ENCODE measurements around the gene CDC45.
A peak's percentile ranks its signal among the peaks of the same experiment; 100 is the strongest.
"Not testable (repeated sequence)": the region's sequence is repeated elsewhere in the genome, so short reads cannot be mapped to it uniquely, and the experiment has no call there.

The CDC45 gene

DNA sequence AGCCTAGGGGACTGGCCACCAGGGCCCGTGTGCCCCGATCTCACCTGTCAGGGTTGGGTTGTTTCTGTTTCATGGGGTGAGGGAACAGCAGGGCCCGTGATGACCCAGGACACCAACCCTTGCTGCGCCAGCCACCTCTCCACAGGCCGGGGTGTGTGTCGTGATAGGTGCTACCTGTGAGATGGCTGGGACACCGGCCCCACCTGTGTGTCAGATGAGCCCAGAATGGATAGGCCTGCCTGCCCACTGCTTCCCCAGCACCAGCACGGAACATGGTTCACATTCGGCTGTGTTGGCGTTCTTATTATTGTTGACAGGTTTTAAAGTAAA lies 37.4 kb downstream of the CDC45 start:
- no peak for DNase-seq

DNA sequence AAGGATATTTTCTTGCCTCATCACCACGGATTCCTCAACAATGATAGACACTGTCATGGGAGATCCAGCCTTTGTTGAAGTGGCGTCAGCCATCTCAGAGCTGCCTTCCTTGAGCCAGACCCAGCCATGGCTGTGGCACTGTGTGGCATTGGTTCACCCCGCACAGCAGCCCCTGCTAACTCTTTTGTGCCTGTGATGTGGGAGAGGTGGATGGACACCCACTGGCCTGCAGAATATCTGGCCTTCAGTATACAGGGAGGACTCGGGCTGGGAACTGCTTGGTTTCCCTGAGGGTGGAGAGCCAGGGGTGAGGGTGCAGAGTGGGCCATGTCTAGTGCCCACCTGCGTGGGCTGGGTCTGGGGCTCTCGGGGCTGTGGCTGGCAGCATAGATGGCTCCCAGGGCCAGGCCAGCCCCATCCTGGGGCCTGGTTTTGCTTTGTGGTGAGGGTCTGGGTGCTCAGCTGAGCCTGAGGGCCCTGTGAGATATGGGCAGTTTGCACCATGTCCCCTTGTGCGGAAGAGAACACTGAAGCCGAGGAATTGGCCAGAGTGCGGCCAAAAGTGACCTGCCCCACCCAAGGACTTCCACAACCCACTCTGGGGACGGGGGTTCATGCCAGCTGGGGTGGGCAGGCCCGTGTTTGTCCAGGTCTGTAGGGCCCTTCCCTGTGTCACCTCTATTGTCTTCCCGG lies 38.3 kb downstream of the CDC45 start:
- DNase-seq: no peak

DNA sequence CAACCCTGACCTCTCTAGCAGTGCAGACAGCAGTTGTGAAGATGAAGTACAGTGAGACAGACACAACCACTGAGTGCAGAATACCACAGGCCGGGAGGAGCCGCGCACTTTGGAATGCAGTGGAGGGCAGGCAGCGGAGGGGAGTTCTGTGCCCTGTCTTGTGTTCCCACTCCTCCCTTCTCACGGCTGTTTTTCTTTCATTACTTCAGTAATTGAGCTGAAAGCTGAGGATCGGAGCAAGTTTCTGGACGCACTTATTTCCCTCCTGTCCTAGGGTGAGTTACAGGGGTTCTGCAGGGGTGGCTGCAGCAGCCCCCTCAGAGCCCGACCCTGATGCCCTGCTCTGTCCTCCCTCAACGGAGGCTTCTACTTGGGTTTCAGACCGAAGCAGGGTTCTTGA lies 38.9 kb downstream of the CDC45 start:
- no peak for DNase-seq

DNA sequence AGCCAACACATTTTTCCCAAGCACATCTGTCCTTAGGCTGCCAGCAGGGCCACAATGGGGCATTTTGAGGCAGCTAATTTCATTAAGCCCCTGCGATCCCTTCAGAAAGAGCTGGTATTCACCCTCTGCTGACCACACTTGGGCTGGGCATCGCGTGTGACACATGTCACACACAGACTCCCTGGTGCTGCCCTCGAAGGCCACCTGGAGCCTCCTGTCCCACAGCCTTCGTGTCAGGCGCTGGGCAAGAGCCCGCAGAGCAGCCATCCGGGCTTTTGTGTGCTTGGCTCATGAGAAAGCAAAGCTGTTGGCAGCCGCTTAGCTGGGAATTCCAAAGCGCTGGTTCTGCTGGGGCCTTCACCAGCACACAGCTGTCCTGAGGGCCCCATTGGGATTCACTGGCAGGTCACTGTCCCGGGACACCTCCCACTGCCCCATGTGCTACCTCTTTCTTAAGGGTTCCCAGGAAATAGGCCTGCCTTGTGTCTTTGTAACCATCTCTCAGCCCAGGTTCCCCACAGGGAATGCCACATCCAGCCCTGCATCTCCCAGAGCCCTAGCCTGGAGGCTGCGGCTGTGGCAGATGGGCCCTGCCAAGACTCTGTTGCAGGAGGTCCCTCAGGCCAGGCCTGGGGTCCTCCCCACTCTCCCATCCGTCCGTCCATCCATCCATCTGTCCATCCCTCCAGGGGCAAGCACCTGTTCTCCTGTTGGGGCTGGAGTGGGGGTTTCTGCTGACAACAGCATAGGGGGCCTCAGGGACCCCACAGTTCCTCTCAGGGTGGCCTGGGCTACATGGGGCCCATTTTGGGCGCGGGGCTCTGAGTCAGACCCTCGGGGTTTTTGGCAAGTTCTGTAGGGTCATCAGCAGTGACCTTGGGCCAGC lies 39.6 kb downstream of the CDC45 start:
- DNase-seq: no peak

DNA sequence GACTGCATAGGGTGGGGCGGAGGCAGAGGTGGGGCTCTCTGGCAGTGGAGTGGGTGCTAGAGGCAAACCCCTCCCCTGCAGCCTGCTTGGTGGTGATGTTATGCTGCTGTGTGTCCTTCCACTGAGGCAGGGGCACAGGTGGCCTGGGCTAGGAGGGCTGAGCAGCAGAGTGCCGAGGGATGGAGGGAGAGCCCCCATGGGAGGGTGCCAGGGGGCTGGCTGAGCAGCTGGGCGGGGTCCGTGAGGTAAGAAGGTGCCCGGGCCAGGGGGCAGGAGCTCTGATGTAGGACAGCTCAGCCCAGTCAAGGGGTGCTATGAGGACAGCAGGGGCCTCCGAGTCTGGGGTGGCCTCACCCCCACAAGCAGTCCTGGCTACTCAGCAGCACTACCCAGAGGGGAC lies 40.3 kb downstream of the CDC45 start:
- no peak for DNase-seq

DNA sequence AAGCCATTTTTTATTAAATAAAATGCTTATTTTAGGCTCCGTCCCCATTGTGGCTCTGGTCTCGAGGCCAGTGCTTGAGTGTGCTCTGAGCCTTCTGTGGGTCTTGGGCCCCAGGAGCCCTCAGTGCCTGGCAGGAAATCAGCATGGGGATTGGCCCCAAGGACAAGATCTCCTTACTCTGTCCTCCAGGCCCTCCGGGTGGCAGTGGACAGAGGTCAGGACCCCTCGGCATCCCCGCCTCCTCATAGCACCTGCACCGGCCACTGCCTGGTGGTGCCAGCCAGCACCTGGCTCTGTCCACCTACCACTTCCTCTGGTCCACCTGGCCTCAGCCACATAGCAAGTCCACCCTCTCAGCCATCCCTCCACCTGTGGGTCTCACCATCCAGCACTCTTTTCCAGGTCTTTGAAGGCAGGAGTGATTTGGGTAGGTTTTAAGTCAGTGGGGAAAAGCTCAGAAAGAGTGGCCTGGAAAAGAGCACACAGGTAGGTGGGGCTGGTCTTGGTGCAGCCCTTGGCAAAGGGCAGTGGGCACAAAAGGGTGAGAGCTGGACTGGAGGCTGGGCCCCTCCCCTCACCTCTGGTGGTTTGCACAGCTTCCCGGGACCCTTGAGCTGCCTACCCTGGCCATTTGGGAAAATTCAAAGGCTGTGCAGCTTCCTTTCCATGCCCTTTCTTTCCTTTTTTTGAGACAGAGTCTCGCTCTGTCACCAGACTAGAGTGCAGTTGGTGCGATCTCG lies 41.0 kb downstream of the CDC45 start:
- no peak for DNase-seq

DNA sequence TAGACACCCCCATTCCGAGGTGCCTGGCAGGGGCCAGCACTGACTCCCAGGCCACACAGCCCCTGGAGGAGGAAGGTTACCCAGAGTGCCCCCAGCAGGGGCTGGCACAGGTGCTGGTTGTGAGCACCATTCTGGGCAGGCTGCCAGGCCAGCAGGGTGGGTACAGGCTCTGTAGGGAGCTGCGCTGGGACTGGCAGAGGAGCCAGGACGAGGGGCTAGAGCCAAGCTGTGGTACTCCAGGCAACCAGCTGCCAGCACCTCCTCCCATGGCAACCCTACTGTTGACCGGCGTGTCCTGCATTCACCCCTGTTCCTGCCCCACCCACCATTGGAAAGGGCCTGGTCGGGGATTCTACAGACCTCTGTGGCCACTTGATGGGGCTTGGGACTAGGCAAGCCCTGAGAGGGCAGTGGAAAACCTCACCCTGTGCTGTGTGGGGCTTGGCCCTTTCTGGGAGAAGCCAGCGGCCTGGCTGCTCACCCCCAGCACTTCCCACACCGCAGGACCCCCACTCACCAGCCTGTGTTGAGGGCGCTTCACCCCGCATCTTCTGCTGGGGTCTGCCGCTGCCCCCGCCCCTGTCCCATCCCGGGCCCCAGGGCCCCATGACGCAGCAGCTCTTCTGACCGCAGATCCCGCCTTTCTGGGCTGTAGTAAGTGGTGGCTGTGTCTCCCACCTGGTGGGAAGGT lies 42.6 kb downstream of the CDC45 start:
- DNase-seq: peak; percentile 10

DNA sequence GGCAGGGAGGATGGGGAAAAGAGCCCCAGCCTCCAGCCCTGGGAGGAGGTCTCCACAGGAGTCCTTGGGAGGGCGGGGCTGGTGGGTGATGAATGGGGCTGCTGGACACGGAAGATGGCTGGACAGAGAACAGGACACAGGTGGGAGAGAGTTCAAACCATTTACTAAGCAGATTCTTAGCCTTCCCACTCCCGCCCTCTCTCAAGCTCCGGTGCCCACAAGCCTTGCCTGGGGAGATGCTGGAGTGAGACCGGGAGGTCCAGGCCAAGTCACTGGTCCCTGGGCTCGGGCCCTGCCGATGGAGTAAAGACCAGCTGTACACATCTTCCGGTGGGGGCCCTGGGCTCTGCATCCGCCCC lies 43.1 kb downstream of the CDC45 start:
- DNase-seq: peak; percentile 32

DNA sequence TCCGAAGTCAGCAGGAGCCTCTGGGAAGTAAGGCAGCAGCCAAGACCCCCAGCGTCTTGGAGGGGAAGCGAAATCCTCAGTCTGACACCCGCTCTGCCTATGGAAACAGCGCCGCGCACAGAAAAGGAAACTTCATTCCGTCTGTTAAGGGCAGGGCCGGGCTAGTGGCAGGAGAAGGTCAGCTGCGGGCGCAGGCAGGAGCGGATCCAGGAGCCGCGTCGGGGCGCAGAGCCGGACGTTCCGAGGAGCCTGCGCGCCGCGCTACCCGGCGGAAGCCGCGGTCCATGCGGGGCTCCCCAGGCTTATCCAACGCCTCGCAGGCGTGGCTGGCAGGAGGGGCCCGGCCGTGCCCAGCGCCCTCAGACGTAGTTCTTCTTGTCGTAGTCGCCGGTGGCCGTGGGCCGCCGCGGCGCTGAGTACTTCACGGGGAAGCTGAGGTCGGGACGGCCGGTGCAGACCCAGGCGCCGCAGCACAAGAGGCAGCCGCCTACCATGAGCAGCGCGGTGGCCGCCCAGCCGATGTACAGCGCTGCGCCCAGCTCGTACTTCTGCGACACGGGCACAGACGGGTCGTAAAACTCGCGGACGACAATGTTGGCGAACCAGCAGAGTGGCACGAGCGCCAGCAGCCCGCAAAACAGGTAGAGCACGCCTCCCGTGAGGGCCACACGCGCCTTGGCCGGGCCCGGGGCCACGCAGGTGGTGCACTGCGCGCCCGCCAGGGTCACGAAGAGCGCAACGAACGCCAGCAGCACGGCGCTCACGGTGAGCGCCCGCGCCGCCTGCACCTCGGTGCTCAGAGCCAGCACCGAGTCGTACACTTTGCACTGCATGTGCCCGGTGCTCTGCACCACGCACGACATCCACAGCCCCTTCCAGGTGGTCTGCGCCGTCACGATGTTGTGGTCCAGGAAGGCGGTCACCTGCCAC lies 43.8 kb downstream of the CDC45 start:
- DNase-seq: peak; percentile 63

DNA sequence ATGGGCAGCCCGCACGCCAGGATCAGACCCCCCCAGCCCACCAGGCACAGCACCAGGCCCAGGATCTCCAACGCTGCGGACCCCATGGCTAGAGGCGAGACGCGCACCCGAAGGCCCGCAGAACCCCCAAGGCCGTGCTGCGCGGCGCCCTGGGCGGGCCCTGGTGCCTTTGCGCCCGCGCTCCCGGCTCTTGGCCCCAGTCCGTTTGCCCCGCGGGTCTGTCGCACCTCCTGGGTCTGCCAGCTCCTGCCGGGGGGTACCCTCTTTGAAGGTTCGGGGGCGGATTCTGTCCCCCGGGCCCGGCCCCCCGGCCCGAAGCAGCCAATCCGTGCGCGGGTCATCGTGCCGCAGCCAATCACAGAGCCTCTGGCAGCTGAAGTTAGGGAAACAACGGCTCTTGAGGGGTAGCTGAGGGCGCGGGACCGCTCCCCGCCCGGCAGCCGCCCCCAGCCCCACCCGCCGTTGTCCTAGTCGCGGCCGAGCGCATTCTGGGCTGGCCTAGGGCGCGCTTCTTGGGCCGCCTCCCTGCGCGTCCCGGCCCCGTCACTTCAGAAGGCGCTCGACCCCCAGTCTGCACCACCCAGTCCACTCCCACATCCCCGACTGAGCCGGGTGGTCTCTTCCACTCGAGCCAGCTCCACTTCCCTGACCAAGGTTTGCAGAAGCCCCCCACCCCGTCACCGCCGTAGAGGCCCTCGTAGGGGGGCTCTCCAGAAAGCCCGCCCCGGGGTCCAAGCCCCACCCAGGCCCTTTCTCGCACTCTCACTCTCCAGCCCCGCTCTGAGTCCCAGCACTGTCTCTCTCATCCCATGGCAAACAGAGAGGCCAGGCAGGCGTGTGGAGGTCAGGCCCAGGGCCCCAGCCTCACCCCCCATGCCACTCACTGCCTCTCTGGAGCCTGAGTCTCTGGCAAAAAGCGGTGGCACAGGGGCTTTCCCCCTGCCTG lies 44.7 kb downstream of the CDC45 start, which contains the start of gene CLDN5:
TSS of gene CLDN5 (minus strand) at position 241 of the 946 bp plus-strand sequence. CDS start at position 86, 155 bp downstream.
- DNase-seq: peak; percentile 22

DNA sequence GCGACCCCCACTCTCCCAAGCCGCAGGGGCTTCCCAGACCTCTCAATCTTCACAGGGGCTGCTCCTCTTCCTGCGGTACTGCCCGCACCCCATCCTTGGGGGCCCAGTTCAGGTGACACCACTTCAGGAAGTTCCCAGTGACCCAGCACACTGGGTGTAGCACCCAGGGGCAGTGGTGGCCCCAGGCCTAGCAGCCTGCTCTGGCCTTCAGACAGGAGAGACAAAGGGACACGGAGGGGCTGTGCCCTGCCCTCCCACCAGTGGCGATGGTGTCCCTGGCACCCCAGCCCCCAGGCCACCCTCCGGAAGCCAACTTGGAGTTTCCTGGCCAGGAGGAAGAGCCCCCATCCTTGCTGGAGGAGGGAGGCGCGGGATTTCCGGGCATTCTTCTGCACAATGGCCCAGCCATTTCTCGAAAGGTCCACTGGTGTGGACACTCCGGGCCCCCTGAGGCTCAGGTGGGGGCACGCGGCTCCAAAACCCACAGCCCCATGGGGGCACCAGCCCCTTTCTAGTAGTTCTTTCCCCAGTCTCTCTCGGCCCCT lies 45.5 kb downstream of the CDC45 start:
- DNase-seq: no peak

DNA sequence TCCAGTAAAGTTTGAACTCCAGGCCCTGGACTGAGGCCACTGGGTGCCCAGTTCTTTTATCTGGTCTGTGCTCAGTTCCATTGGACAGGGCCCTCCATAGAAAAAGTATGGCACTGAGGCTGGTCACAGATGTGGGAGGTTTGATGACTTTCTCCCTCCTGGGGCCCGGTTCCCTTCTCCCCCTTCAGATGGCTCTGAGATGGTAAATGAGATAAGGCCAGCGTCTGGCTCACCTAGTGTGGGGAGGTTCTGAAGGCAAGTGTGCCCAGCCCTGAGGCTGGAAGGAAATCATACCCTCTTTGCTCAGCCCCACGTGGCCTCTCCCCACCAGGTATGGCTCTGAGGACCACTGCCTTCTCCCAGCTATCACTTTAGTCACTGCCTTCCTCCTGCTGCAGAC lies 45.9 kb downstream of the CDC45 start:
- DNase-seq: no peak

DNA sequence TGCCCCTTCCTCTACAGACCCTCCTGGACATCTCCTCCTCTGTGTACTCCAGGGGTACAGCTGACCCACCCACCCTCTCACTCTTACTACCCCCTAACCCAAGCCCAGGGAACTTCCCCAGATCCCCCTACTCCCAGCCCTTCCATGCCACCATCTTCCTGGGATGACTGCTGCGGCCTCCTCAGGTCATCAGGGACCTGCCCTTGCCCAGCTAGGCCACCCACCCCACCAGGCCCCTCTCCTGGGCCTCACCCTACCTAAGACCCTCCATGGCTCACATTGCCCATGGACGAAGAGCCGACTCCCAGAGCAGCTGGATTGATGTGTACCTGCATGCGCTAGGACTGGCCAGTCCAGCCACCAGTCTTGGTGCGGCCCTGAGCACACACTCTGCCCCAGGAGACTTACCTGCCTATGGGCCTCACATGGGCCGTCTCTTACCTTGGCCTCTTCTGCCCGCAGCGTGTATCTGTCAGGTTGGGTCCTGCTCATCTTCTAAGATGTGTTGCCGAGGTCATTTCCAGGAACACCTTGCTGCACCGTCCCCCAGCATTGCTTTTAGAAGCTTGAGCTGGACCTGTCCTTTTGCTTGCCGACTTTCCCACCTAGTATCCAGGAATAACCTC lies 46.5 kb downstream of the CDC45 start:
- no peak for DNase-seq

DNA sequence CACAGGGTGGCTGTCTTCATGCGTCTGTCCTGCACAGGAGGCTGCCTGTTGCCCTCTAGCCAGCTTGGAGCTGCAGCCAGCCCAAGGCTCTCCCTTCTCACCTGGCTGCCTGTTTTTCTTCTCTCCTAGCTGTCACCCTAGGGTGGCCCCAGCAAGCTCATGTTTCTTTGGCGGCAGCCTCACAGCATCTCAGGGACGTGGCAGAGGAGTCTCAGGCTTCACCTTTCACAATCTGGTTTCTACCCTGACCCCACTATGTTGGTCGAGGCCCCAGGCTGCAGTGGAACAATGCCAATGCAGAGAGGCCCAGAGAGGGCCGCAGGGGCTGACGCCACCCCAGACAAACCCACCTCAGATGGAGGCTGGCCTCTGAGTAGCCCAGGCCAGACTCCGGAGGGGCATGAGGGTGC lies 47.0 kb downstream of the CDC45 start:
- no peak for DNase-seq

DNA sequence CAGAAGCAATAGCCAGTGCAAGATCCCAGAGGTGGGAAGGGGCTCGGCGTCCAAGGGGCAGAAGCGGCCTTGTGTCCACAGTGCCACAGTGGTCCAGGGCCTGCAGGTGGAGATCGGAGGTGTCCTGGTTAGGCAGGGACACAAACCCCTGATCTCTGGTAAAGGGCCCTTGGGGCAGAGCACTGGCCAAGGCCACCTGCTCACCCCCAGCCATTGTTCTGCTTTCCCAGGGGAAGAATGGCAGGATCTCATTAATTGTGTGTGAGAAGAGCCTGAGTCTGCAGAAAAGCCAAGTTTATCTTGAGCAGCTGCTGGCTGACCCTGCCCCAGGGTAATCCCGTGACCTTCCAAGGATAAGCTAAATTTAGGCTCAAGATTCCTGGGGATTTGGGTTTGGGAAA lies 47.6 kb downstream of the CDC45 start:
- no peak for DNase-seq

DNA sequence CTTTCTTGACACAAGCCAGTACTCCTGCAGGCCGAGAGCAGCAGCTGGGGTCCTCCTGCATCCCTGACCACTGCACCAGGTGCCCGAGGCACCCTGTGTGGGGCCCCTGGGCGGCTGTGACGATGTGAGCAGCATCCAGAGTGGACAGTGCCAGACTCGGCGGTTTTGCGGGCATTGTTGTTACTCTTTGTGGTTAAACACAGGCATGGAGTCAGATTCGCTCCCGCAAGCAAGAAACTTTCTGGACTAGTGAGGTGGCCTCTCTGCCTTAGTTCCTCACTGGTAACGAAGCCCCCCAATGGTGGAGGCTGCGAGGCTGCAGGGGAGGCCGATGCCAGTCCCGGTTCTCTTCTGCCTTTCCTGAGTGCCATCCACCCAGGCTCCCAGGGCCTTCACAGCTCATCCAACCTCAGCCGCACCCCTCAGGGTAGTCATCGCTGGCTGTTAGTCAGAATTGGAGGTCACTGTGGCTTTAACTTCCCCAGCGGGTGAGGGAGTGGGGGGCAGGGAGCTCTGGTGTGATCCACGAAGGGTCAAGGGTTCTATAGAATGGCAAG lies 48.2 kb downstream of the CDC45 start:
- no peak for DNase-seq

DNA sequence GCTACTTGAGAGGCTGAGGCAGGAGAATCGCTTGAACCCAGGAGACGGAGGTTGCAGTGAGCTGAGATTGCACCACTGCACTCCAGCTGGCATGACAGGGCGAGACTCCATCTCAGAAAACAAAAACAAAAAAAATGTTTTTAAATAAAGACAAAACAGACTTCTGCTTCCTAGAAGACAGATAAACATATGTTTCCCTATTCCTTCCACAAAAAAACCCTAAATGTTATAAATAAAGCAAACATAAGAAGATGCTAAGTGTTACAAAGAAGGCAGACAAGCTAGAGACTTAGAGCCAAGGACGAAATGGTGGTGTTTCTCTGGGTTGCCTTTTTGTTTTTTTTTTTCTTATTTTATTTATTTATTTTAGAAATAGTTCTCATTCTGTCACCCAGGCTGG lies 50.1 kb downstream of the CDC45 start:
- DNase-seq: no peak

DNA sequence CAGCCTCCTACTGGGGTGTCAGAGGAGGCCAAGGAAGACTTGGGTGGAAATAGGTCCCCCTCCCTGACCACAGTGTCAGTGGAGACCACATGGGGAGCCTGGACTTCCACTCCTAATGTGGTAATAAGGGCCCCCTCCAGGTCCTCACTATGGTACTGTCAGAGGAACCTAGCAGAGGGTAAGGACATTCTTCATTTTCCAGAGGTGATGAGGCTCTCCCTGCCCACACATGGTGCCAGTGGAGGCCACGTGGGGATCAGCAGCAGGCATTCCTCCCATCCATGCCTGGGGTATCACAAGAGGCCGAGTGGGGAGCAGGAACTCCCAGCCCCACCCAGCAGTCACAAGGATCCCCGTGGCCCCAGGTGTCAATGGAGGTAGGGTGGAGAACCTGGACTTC lies 51.0 kb downstream of the CDC45 start:
- DNase-seq: no peak

DNA sequence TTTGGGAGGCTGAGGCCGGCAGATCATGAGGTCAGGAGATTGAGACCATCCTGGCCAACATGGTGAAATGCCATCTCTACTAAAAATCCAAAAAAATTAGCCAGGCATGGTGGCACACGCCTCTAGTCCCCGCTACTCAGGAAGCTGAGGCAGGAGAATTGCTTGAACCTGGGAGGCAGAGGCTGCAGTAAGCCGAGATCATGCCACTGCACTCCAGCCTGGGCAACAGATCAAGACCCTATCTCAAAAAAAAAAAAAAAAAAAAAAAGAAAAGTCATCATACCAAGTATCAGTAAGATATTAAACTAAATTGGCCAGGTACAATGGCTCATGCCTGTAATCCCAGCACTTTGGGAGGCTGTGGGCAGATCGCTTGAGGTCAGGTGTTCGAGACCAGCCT lies 51.6 kb downstream of the CDC45 start:
- not testable (repeated sequence) for DNase-seq

All from DMS53 (cell line).